Hepatocyte (in vitro differentiated cells): ENCODE results near the gene RGS3.

ENCODE experiments used
- EZH2 ChIP-seq: fragments of 200-600 bp; sonication (generic); IDR thresholded peaks from 2 replicates; pipeline ENCODE4 v1.6.1; 2016; ENCODE audit warnings: antibody characterized with exemption, mild to moderate bottlenecking, borderline replicate concordance
- EZH2phosphoT487 ChIP-seq: fragments of 200-600 bp; sonication (generic); IDR thresholded peaks from one replicate; pipeline ENCODE4 v1.6.1; 2018; ENCODE audit warnings: antibody characterized with exemption, mild to moderate bottlenecking, low read depth, moderate library complexity; ENCODE audit not compliant: unreplicated experiment, severe bottlenecking
- TF ChIP-seq, protein P1 (sequence below): fragments of 200-600 bp; sonication (generic); IDR thresholded peaks from 2 replicates; pipeline ENCODE4 v1.5.1; 2016; ENCODE audit warnings: antibody characterized with exemption, mild to moderate bottlenecking; ENCODE audit not compliant: poor library complexity

DNA sequence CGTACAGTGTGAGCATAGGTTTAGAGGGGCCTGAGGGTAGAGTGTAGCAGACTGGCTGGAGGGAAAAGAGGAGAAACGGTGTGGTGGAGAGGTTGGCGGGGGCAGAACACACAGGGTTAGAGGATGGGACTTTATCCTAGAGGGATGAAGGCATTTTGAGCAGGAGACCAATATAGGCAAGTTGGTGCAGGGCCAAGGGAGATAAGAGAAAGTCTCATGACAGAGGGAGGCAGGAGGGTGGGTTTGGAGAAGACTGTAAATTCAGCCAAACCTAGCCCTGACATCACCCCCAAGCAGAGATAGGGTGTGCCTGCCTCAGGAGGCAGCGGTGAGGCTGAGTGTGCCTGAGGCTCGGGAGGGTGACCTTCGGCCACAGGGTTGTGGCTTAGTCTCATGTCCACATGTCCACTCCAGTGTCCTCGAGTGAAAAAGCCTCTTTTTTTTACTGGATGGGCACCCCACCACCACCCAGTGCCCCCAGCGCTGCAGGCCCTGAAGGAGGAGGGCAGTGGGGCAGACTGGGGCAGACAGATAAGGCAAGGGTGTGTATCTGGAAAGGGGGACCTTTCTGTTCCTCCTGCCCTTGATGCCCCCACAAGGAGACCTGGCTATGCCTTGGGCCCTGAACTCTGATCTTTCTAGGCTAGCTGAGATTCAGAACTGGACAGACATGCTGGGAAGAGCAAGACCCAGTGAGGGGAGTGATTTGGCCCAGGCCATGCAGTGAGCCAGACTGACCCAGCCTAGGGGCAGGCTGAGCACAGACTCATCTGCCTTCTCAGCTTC lies 108.7 kb downstream of the RGS3 start:
- TF ChIP-seq, protein P1, sequence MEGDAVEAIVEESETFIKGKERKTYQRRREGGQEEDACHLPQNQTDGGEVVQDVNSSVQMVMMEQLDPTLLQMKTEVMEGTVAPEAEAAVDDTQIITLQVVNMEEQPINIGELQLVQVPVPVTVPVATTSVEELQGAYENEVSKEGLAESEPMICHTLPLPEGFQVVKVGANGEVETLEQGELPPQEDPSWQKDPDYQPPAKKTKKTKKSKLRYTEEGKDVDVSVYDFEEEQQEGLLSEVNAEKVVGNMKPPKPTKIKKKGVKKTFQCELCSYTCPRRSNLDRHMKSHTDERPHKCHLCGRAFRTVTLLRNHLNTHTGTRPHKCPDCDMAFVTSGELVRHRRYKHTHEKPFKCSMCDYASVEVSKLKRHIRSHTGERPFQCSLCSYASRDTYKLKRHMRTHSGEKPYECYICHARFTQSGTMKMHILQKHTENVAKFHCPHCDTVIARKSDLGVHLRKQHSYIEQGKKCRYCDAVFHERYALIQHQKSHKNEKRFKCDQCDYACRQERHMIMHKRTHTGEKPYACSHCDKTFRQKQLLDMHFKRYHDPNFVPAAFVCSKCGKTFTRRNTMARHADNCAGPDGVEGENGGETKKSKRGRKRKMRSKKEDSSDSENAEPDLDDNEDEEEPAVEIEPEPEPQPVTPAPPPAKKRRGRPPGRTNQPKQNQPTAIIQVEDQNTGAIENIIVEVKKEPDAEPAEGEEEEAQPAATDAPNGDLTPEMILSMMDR: no peak
- TF ChIP-seq EZH2 (no peak), EZH2phosphoT487 (no peak)
